GM18499 (cell line): ENCODE data around the gene AMER1.
"Not testable (repeated sequence)": the region's sequence is repeated elsewhere in the genome, so short reads cannot be mapped to it uniquely, and the experiment has no call there.

ENCODE experiments used
- ATAC-seq: cut with Tn5 transposase; IDR thresholded peaks from one replicate; pipeline ENCODE4 v1.9.1; 2021; ENCODE audit warnings: moderate number of reproducible peaks; ENCODE audit not compliant: insufficient read depth, unreplicated experiment

AMER1 gene

GRCh38 chrX:64205441-64205734 lies at the start of gene AMER1:
AMER1 (minus strand) TSS chrX:64205708; CDS start chrX:64193286, 12,422 bp downstream.
- peak; percentile 27 for ATAC-seq

GRCh38 chrX:64230123-64230970 lies 24.8 kb upstream of the AMER1 start, which contains the start of gene ASB12:
ASB12 (minus strand) TSS chrX:64230607; CDS start chrX:64225650, 4,957 bp downstream.
- no peak for ATAC-seq

- no peak for ATAC-seq
These were observed 23.6 kb upstream of the AMER1 start for GRCh38 chrX:64229154-64229553.

- ATAC-seq: no peak
These were observed 12.5 kb upstream of the AMER1 start for GRCh38 chrX:64218023-64218422.

GRCh38 chrX:64213989-64214388 lies 8.5 kb upstream of the AMER1 start:
- ATAC-seq: not testable (repeated sequence)

- no peak for ATAC-seq
These were observed 1.2 kb upstream of the AMER1 start for GRCh38 chrX:64206556-64207162.

GRCh38 chrX:64205735-64206501 lies 410 bp upstream of the AMER1 start:
- ATAC-seq: peak; percentile 79

- ATAC-seq: no peak
These were observed 637 bp downstream of the AMER1 start for GRCh38 chrX:64204701-64205440.

GRCh38 chrX:64204252-64204651 lies 1.3 kb downstream of the AMER1 start:
- ATAC-seq: no peak

- ATAC-seq: no peak
These were observed 2.6 kb downstream of the AMER1 start for GRCh38 chrX:64202808-64203325.

GRCh38 chrX:64198036-64198435 lies 7.5 kb downstream of the AMER1 start:
- no peak for ATAC-seq

GRCh38 chrX:64196606-64197005 lies 8.9 kb downstream of the AMER1 start:
- ATAC-seq: no peak

GRCh38 chrX:64195862-64196261 lies 9.6 kb downstream of the AMER1 start:
- ATAC-seq: no peak

GRCh38 chrX:64192673-64193072 lies 12.8 kb downstream of the AMER1 start:
- no peak for ATAC-seq

- no peak for ATAC-seq
These were observed 13.5 kb downstream of the AMER1 start for GRCh38 chrX:64192040-64192439.

GRCh38 chrX:64191281-64192010 lies 14.1 kb downstream of the AMER1 start:
- no peak for ATAC-seq

- ATAC-seq: no peak
These were observed 15.3 kb downstream of the AMER1 start for GRCh38 chrX:64190136-64190740.

GRCh38 chrX:64188901-64189300 lies 16.6 kb downstream of the AMER1 start:
- no peak for ATAC-seq

GRCh38 chrX:64187762-64188150 lies 17.8 kb downstream of the AMER1 start:
- no peak for ATAC-seq
